H1 (cell line): ENCODE results near the gene MAML3. TPM values are rescaled to one million over a fixed set of nuclear protein-coding genes. Genes with fewer than 3 reads are reported as not detected.

Experiments
- ATF2 ChIP-seq: IDR thresholded peaks from 2 replicates; pipeline ENCODE4 v1.6.1; 2012; ENCODE audit warnings: low read length, inconsistent platforms
- CHD7 ChIP-seq: fragments of 300-600 bp; sonication (generic); IDR thresholded peaks from 2 replicates; pipeline ENCODE4 v1.7.1; 2012; ENCODE audit warnings: low read length, moderate library complexity, mild to moderate bottlenecking, inconsistent platforms; ENCODE audit not compliant: insufficient replicate concordance
- FOSL1 ChIP-seq: IDR thresholded peaks from 2 replicates; pipeline ENCODE4 v1.6.1; 2011; ENCODE audit warnings: mild to moderate bottlenecking, low read depth, low read length, moderate library complexity; ENCODE audit not compliant: insufficient read depth
- GABPA ChIP-seq: IDR thresholded peaks from 2 replicates; pipeline ENCODE4 v1.6.1; 2011; ENCODE audit warnings: mild to moderate bottlenecking, low read length, moderate library complexity, borderline replicate concordance; ENCODE audit not compliant: insufficient read depth
- JUN ChIP-seq: IDR thresholded peaks from 2 replicates; pipeline ENCODE4 v1.6.1; 2011; ENCODE audit warnings: low read depth, mild to moderate bottlenecking, improper control_type of control experiment, low read length
- MAX ChIP-seq: IDR thresholded peaks from 2 replicates; pipeline ENCODE4 v1.6.1; 2012; ENCODE audit warnings: inconsistent platforms
- POLR2AphosphoS5 ChIP-seq: IDR thresholded peaks from 2 replicates; pipeline ENCODE4 v1.6.1; 2011; ENCODE audit warnings: low read depth, low read length
- YY1 ChIP-seq: IDR thresholded peaks from 2 replicates; pipeline ENCODE4 v1.6.1; 2011; ENCODE audit warnings: low read depth, mild to moderate bottlenecking, low read length
- polyA plus RNA-seq, 7 experiments: library from polyadenylated mRNA; depleted of rRNA in 3 of 7; stranded (reverse) in 5 of 7; unstranded in 2 of 7; fragments of >200 nt in 5 of 7; fragments of 200-250 nt in 2 of 7; gene quantifications; 1 replicate in 5 of 7; 2 replicates in 1 of 7; 4 replicates in 1 of 7; pipeline versions ENCODE4 v1.2.1 to v1.2.3, GENCODE V29; 2011 to 2013; ENCODE audit warnings: missing spikeins in 2 of 7, mixed read lengths in 2 of 7
- total RNA-seq: library from RNA; stranded (reverse); fragmentation: NEBNext Ultra II Directional; extraction: Animal tissue kit (Norgen Biotek cat#: 25700); gene quantifications from 2 replicates; pipeline ENCODE4 v1.2.1, GENCODE V29; 2021

MAML3 gene
- total and polyA plus RNA-seq, 2 of the 8 experiments (the other 6 are each of a cell fraction or from before 2014, with no cell fraction given) = 2.1 to 5.7 TPM

GRCh38 chr4:140066031-140066930 is 87.7 kb downstream of the MAML3 start (continued):
- TF ChIP-seq CHD7 (no peak), GABPA (no peak), POLR2AphosphoS5 (no peak), YY1 (no peak), ATF2 (no peak), JUN (no peak), FOSL1 (no peak), MAX (no peak)
